ENCODE data around the gene DPP3. TPM values are rescaled to one million over a fixed set of nuclear protein-coding genes. Genes with fewer than 3 reads are reported as not detected.

DPP3 gene, protein sequence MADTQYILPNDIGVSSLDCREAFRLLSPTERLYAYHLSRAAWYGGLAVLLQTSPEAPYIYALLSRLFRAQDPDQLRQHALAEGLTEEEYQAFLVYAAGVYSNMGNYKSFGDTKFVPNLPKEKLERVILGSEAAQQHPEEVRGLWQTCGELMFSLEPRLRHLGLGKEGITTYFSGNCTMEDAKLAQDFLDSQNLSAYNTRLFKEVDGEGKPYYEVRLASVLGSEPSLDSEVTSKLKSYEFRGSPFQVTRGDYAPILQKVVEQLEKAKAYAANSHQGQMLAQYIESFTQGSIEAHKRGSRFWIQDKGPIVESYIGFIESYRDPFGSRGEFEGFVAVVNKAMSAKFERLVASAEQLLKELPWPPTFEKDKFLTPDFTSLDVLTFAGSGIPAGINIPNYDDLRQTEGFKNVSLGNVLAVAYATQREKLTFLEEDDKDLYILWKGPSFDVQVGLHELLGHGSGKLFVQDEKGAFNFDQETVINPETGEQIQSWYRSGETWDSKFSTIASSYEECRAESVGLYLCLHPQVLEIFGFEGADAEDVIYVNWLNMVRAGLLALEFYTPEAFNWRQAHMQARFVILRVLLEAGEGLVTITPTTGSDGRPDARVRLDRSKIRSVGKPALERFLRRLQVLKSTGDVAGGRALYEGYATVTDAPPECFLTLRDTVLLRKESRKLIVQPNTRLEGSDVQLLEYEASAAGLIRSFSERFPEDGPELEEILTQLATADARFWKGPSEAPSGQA
- total RNA-seq (2012; rRNA removed) (51.8 and 52.8 TPM in 2 replicates), polyA plus RNA-seq (2012; rRNA removed) (66.3 and 90.3 TPM in 2 replicates), Bru-seq, nascent RNA (percentile 51 among the genes with signal in this experiment), BruChase-seq, experiment 1, labeled RNA remaining after a 6-hour chase (percentile 56 among the genes with signal in this experiment), BruChase-seq, experiment 2, labeled RNA remaining after a 2-hour chase (percentile 49 among the genes with signal in this experiment)
- polyA plus RNA-seq (2012; cell fraction: cytosol; rRNA removed): 44.7 and 49.8 TPM in 2 replicates
- polyA plus RNA-seq (2012; cell fraction: nucleus; rRNA removed; ENCODE audit: low replicate concordance): 82.4 and 152 TPM in 2 replicates
- long read RNA-seq, transcript DPP3-209 (18 exons, 2,974 nt): major isoform, 20 of 83 reads
- long read RNA-seq, transcript DPP3-211 (18 exons, 3,078 nt): minor isoform, 19 of 83 reads
- long read RNA-seq, partial matches to known transcripts: 34 of 83 reads
- long read RNA-seq, other reads (novel, unspliced or antisense): 10 of 83 reads

DNA sequence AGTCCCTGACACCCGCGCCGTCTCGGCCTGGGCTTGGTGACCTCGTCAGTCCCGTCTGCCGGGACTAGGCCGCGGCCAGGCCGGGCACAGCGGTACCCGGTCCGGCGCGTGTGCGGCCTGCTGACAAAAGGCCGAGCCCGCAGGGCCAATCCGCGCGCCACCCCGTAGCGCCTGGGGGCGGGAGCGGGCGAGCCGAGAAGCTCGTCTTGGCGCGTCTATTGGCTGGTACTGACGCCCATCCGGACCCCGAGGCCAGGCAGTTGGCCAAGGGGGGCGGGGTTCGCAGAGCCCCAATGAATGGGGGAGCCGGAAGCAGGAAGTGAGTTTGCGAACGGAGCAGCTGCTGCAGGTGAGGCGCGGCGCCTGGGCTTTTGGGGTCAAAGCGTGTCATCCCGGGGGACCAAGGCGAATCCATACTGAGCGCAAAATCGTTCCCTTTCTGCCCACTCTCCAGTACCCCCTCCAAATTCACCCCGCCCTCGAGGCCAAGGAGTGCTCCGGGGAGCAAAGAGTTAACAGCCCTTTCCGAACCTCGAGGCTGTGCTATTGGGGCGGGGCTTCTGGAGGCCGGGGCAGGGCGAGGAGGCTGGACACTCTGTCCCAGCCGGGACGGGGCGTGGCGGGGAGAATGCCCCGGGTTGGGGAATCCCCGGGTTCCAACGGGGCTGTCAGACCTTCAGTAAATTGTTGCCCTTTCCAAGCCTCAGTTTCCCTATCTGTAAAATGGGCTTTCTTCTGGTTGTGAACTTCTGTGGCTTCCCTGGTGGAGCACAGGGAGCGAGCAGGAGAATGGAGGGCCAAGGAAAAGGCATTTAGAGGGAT is at the start of gene DPP3:
Gene DPP3 (plus strand): TSS at position 318 of the 822 bp plus-strand sequence. CDS start 1,767 bp downstream, outside the sequence.
- ChIA-PET CTCF (interaction anchor here (0.6 to 1.0 kb wide), 2 partner anchors 14 to 41 kb away, joined by 3 read pairs; partner anchors contain the start of genes MRPL11 and PELI3), POLR2A (ENCODE audit: unreplicated experiment) (interaction anchor here (0.5 to 1.1 kb wide), 5 partner anchors 12 to 197 kb away, joined by 3 to 16 read pairs (median 3); partner anchors contain the start of genes CCDC87, PELI3 and RBM4B)
- peak within 1 kb of the TSS; percentile 82 for H3K4me3 ChIP-seq (ENCODE audit: insufficient read depth, low read depth, low read length)
- H3K4ac ChIP-seq (ENCODE audit: low read depth, low read length): peak within 1 kb of the TSS; percentile 92
- ATAC-seq (ENCODE audit: low read depth) (peak; percentile 93), DNase-seq (peak; percentile 95)
- H4K8ac ChIP-seq (ENCODE audit: low read depth in 2 of 2, low read length in 2 of 2): peak within 1 kb of the TSS; percentile 46 to 99
- H2BK5ac ChIP-seq (ENCODE audit: low read depth, low read length, poor library complexity, severe bottlenecking): peak within 1 kb of the TSS; percentile 85
- H4K91ac ChIP-seq (ENCODE audit: insufficient read depth, low read depth, low read length): peak within 1 kb of the TSS; percentile 84
- peak within 1 kb of the TSS; percentile 94 for H3K14ac ChIP-seq (replicated peaks; ENCODE audit: low read depth, low read length)
- peaks cover 8% of the 10 kb centered on the region for H3K4me1 ChIP-seq (ENCODE audit: control insufficient read depth, insufficient read depth, low read length)
- H2BK15ac ChIP-seq (ENCODE audit: low read depth, low read length): no peak within 1 kb of the TSS; the same call in 2 of the 3 replicates
- peaks cover 3% of the 10 kb centered on the region; the same call in 1 of the 2 replicates for H3K36me3 ChIP-seq (ENCODE audit: control insufficient read depth, insufficient read depth, low read length)
- H3K23ac ChIP-seq (ENCODE audit: low read depth, low read length): peak within 1 kb of the TSS; percentile 76
- H4K20me1 ChIP-seq (ENCODE audit: insufficient read depth, low read length): peaks cover 11% of the 10 kb centered on the region; the same call in 1 of the 2 replicates
- H3K4me2 ChIP-seq (ENCODE audit: low read depth, low read length): peak within 1 kb of the TSS; percentile 100
- H3K27me3 ChIP-seq (ENCODE audit: control insufficient read depth, insufficient read depth, low read length): no peaks in the 10 kb centered on the region
- dilution Hi-C loops (cut with HindIII; ENCODE audit: low sequenced_read_pairs, unreplicated experiment): no loop called here
- intact Hi-C loops (cut with micrococcal nuclease): loop anchor here (1.0 to 2.0 kb wide), 2 partner anchors 42 to 72 kb away; partner anchors contain the start of gene MRPL11
- H4K5ac ChIP-seq (ENCODE audit: low read depth, low read length): peak within 1 kb of the TSS; percentile 73
- peak within 1 kb of the TSS; percentile 91 for H2AK5ac ChIP-seq (ENCODE audit: low read depth, low read length)
- BruUV-seq (replicated peaks): no TSS peak
- H3K18ac ChIP-seq (ENCODE audit: low read depth, low read length): peak within 1 kb of the TSS; percentile 50
- in situ Hi-C loops (cut with MboI; ENCODE audit: low sequenced_read_pairs): no loop called here
- peak within 1 kb of the TSS; percentile 90 for H2AK9ac ChIP-seq (replicated peaks; ENCODE audit: low read depth, low read length, poor library complexity)
- peaks cover 7% of the 10 kb centered on the region; the same call in 1 of the 2 replicates for H3K9me1 ChIP-seq (ENCODE audit: insufficient read depth, low read length)
- WGBS, 2 experiments (ENCODE audit: extremely low coverage in 2 of 2, insufficient read length in 1 of 2): 1% methylated on average over 42 of the region's 62 CpGs; no CpG with 5 or more reads in 1 of the 2 experiments
- no peaks in the 10 kb centered on the region for H3K9me3 ChIP-seq (ENCODE audit: control insufficient read depth, insufficient read depth, low read length)
- peaks cover 19 to 62% of the 10 kb centered on the region in 2 experiments for H3K79me1 ChIP-seq (ENCODE audit: low read depth in 1 of 2, low read length in 2 of 2)
- H2BK20ac ChIP-seq (ENCODE audit: low read depth, low read length): no peak within 1 kb of the TSS
- peak within 1 kb of the TSS; percentile 97 for H2AFZ ChIP-seq (replicated peaks; ENCODE audit: low read length, poor library complexity)
- peak within 1 kb of the TSS; percentile 73 for H2BK120ac ChIP-seq (ENCODE audit: low read depth, low read length)
- H3K56ac ChIP-seq (ENCODE audit: extremely low read depth, insufficient read depth, low read length): peak within 1 kb of the TSS; percentile 88
- peak within 1 kb of the TSS; percentile 91 for H3K27ac ChIP-seq (ENCODE audit: insufficient read depth, low read length)
- peak within 1 kb of the TSS; percentile 95 for H3K9ac ChIP-seq (ENCODE audit: low read depth, low read length)
- TF ChIP-seq MAFK (IDR thresholded peaks at IDR 0.05; ENCODE audit: low read depth, low read length): no peak
- peak; percentile 93 for TF ChIP-seq POLR2A (IDR thresholded peaks at IDR 0.05; ENCODE audit: low read depth, low read length)
- TF ChIP-seq RCOR1 (IDR thresholded peaks at IDR 0.05; ENCODE audit: insufficient replicate concordance, low read length): peak; percentile 89
- no peak for TF ChIP-seq RAD21 (IDR thresholded peaks at IDR 0.05; ENCODE audit: low read length)
- TF ChIP-seq NFE2L2 (IDR thresholded peaks at IDR 0.05; ENCODE audit: low read depth, low read length): no peak
- TF ChIP-seq, protein P1, sequence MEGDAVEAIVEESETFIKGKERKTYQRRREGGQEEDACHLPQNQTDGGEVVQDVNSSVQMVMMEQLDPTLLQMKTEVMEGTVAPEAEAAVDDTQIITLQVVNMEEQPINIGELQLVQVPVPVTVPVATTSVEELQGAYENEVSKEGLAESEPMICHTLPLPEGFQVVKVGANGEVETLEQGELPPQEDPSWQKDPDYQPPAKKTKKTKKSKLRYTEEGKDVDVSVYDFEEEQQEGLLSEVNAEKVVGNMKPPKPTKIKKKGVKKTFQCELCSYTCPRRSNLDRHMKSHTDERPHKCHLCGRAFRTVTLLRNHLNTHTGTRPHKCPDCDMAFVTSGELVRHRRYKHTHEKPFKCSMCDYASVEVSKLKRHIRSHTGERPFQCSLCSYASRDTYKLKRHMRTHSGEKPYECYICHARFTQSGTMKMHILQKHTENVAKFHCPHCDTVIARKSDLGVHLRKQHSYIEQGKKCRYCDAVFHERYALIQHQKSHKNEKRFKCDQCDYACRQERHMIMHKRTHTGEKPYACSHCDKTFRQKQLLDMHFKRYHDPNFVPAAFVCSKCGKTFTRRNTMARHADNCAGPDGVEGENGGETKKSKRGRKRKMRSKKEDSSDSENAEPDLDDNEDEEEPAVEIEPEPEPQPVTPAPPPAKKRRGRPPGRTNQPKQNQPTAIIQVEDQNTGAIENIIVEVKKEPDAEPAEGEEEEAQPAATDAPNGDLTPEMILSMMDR (conservative IDR thresholded peaks at IDR 0.05; ENCODE audit: low read depth, low read length): no peak
- no peak for TF ChIP-seq CHD1 (IDR thresholded peaks at IDR 0.05; ENCODE audit: low read depth, low read length)
- TF ChIP-seq MXI1 (IDR thresholded peaks at IDR 0.05; ENCODE audit: borderline replicate concordance, low read depth, low read length): peak; percentile 81
- peak; percentile 13; the same call in 1 of the 2 replicates for TF ChIP-seq FOS (IDR thresholded peaks at IDR 0.05; ENCODE audit: low read depth, low read length)
- TF ChIP-seq MAZ (IDR thresholded peaks at IDR 0.05; ENCODE audit: borderline replicate concordance, low read depth, low read length): peak; percentile 84; the same call in 1 of the 2 replicates
- no peak for TF ChIP-seq RFX5 (IDR thresholded peaks at IDR 0.05; ENCODE audit: low read depth, low read length)

All from IMR-90 (cell line).